Muscle layer of colon (tissue), 2 donors: ENCODE data around the gene C15orf39.

Experiments
- H3K27ac ChIP-seq: one replicate; pipeline ENCODE4 v1.7.0; 2013; ENCODE audit warnings: low read depth, mild to moderate bottlenecking, low read length, moderate library complexity
- H3K27me3 ChIP-seq, 2 donors: one replicate each; pipeline ENCODE4 v1.7.0; 2013; ENCODE audit warnings: low read length in 2 of 2, mild to moderate bottlenecking in 2 of 2; ENCODE audit not compliant: insufficient read depth in 2 of 2, control insufficient read depth in 1 of 2
- H3K36me3 ChIP-seq: one replicate; pipeline ENCODE4 v1.7.0; 2013; ENCODE audit warnings: mild to moderate bottlenecking, low read length; ENCODE audit not compliant: insufficient read depth
- H3K4me1 ChIP-seq: one replicate; pipeline ENCODE4 v1.7.0; 2013; ENCODE audit warnings: mild to moderate bottlenecking, low read length; ENCODE audit not compliant: insufficient read depth
- H3K4me3 ChIP-seq, 2 donors: one replicate each; pipeline ENCODE4 v1.7.0; 2013; ENCODE audit warnings: low read length in 2 of 2, low read depth in 1 of 2, mild to moderate bottlenecking in 1 of 2, moderate library complexity in 1 of 2
- H3K9ac ChIP-seq: one replicate; pipeline ENCODE4 v1.7.0; 2013; ENCODE audit warnings: low read length
- H3K9me3 ChIP-seq: one replicate; pipeline ENCODE4 v1.7.0; 2013; ENCODE audit warnings: mild to moderate bottlenecking, low read length
- donor health status: abdominal sarcoma.
- donor health status: Adenocarcinoma of cecum.

The C15orf39 gene

GRCh38 chr15:75191235-75191634, 10.4 kb upstream of the C15orf39 start:
- Histone ChIP-seq H3K36me3 (no peaks in the 10 kb centered on the region), H3K4me1 (peaks cover 10% of the 10 kb centered on the region)

DNA sequence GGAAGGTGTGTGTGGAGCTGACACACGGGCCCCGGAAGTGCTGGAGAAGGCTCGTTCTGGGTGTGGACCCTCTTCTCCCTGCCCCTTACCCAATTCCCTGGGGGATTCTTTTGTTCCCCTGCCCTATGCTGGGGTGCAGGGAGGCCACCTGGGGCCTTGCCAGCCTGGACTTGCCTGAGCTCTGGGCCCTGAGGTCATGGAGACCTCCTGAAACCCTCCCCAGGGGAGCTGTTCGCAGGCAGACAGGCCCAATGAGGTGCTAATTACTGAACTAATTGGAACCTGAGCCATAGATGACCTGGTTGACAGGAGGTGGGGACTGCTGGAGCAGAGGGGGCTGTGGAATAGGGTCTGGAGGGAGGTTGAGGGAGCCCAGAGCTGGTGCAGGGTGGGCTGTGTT, 9.4 kb upstream of the C15orf39 start:
- H3K4me3 ChIP-seq, result no peak overlapping the region
- no peaks in the 10 kb centered on the region for H3K9me3 ChIP-seq
- H3K27me3 ChIP-seq, result peaks cover 0 to 10% of the 10 kb centered on the region in 2 donors
- no peak overlapping the region for H3K27ac ChIP-seq
- H3K4me1 ChIP-seq, result peaks cover 10% of the 10 kb centered on the region
- no peaks in the 10 kb centered on the region for H3K36me3 ChIP-seq
- no peak overlapping the region for H3K9ac ChIP-seq

More at GRCh38 chr15:75191235-75191634, 10.4 kb upstream of the C15orf39 start:
- Histone ChIP-seq H3K9me3 (no peaks in the 10 kb centered on the region), H3K27me3 (peaks cover 0 to 10% of the 10 kb centered on the region in 2 donors), H3K4me3 (no peak overlapping the region), H3K27ac (no peak overlapping the region), H3K9ac (no peak overlapping the region)

DNA sequence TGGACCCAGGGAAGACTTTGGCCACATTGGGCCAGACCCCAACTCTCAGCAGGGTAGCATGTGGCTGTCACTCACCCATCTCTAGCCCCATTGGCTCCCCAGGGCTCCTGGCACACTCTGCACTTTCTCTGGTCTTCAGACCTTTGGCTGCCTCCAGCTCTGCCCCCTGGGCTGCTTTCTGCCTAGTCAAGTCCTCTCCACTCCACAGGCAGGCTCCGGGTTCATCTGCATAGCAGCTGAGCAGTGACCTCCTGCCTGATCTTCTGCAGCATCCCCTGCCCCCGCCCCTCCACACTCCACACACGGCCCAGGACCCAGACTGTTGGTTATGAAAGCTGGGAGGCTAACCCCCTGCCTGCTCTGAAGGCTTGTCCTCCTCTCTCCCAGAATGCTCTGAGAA, 8.4 kb upstream of the C15orf39 start:
- Histone ChIP-seq H3K27me3 (peaks cover 0 to 10% of the 10 kb centered on the region in 2 donors), H3K36me3 (no peaks in the 10 kb centered on the region), H3K4me1 (peaks cover 10% of the 10 kb centered on the region), H3K4me3 (no peak overlapping the region), H3K27ac (no peak overlapping the region), H3K9ac (no peak overlapping the region), H3K9me3 (no peaks in the 10 kb centered on the region)

- peaks cover 0 to 10% of the 10 kb centered on the region in 2 donors for H3K27me3 ChIP-seq
- H3K4me1 ChIP-seq, result peaks cover 10% of the 10 kb centered on the region
- no peaks in the 10 kb centered on the region for H3K9me3 ChIP-seq
- no peak overlapping the region for H3K4me3 ChIP-seq
- no peak overlapping the region for H3K27ac ChIP-seq
- H3K36me3 ChIP-seq, result no peaks in the 10 kb centered on the region
- no peak overlapping the region for H3K9ac ChIP-seq
These were observed 7.7 kb upstream of the C15orf39 start for GRCh38 chr15:75193976-75194375.

- Histone ChIP-seq H3K9ac (no peak overlapping the region), H3K9me3 (no peaks in the 10 kb centered on the region), H3K4me3 (no peak overlapping the region), H3K27ac (no peak overlapping the region), H3K4me1 (peaks cover 10% of the 10 kb centered on the region), H3K36me3 (no peaks in the 10 kb centered on the region), H3K27me3 (peaks cover 0 to 10% of the 10 kb centered on the region in 2 donors)
These were observed 7.3 kb upstream of the C15orf39 start for GRCh38 chr15:75194397-75194796.

GRCh38 chr15:75195122-75195765, 6.4 kb upstream of the C15orf39 start:
- no peaks in the 10 kb centered on the region for H3K9me3 ChIP-seq
- H3K9ac ChIP-seq, result no peak overlapping the region
- H3K4me1 ChIP-seq, result peaks cover 10% of the 10 kb centered on the region
- peaks cover 0 to 10% of the 10 kb centered on the region in 2 donors for H3K27me3 ChIP-seq
- H3K36me3 ChIP-seq, result no peaks in the 10 kb centered on the region
- H3K4me3 ChIP-seq, result no peak overlapping the region
- H3K27ac ChIP-seq, result no peak overlapping the region

GRCh38 chr15:75195766-75196241, 5.9 kb upstream of the C15orf39 start:
- H3K9ac ChIP-seq, result no peak overlapping the region
- H3K4me1 ChIP-seq, result peaks cover 13% of the 10 kb centered on the region
- H3K4me3 ChIP-seq, result no peak overlapping the region
- no peaks in the 10 kb centered on the region for H3K36me3 ChIP-seq
- no peak overlapping the region for H3K27ac ChIP-seq
- H3K9me3 ChIP-seq, result no peaks in the 10 kb centered on the region
- H3K27me3 ChIP-seq, result peaks cover 0 to 10% of the 10 kb centered on the region in 2 donors

- Histone ChIP-seq H3K9me3 (no peaks in the 10 kb centered on the region), H3K36me3 (no peaks in the 10 kb centered on the region), H3K4me3 (no peak overlapping the region), H3K27ac (no peak overlapping the region), H3K9ac (no peak overlapping the region), H3K4me1 (peaks cover 19% of the 10 kb centered on the region), H3K27me3 (peaks cover 0 to 10% of the 10 kb centered on the region in 2 donors)
These were observed 4.5 kb upstream of the C15orf39 start for GRCh38 chr15:75197062-75197630.

- Histone ChIP-seq H3K36me3 (no peaks in the 10 kb centered on the region), H3K4me1 (peaks cover 26% of the 10 kb centered on the region), H3K27ac (no peak overlapping the region), H3K9me3 (no peaks in the 10 kb centered on the region), H3K4me3 (no peak overlapping the region), H3K9ac (no peak overlapping the region), H3K27me3 (peaks cover 0 to 10% of the 10 kb centered on the region in 2 donors)
These were observed 2.9 kb upstream of the C15orf39 start for GRCh38 chr15:75198560-75199356.

DNA sequence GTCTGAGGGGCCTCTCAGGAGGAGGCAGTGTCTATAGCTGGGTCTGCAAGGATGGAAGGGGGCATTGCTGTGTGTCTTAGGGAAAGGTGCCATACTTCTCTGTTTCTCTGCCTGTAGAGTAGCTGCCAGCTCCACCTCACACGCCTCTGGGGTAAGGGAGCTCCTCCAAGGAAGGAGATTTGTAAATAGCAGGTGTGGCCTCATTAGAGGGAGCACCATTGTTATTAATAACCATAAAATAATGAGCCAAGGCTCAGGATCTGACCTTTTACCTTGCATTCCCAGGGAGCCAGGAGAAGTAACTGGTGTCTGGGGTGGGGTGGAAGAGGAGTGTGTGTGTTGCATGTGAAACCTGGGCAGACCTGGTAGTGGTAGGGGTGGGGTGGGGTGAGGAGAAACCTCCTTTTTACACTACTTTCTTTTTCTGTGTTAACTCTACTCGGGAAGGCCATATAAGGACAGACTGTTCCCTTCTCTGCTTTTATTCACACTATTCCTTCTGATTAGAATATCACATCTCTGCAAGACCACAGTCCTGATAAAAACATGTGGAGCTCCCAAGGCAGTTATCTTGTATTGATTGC, 2.2 kb upstream of the C15orf39 start:
- Histone ChIP-seq H3K9ac (no peak overlapping the region), H3K4me1 (peaks cover 33% of the 10 kb centered on the region)

DNA sequence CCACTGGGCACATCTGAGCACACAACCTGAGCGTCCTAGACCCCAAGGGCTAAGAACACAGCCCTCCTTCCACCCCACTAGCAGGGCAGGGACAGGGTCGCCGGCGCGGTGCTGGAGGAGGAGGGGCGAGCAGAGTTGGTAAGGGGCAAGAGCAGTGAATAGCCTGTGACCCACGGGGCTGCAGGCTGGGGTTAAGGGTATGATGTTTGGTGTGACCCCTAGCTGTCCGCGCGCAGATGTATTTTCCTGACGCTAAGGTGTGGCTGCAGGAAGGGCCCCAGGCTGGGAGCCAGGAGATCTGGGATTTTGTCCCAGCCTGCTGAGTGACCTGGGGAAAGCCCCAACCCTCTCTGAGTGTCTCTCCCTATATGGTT, 1.3 kb upstream of the C15orf39 start:
- H3K4me1 ChIP-seq, result peaks cover 36% of the 10 kb centered on the region
- no peaks in the 10 kb centered on the region for H3K36me3 ChIP-seq
- no peak overlapping the region for H3K9ac ChIP-seq
- no peaks in the 10 kb centered on the region for H3K9me3 ChIP-seq
- peak overlapping the region in 1 of 2 donors; percentile 61 for H3K4me3 ChIP-seq
- peaks cover 0 to 6% of the 10 kb centered on the region in 2 donors for H3K27me3 ChIP-seq
- H3K27ac ChIP-seq, result no peak overlapping the region

More for the DNA sequence above, 2.2 kb upstream of the C15orf39 start:
- peaks cover 0 to 10% of the 10 kb centered on the region in 2 donors for H3K27me3 ChIP-seq
- H3K27ac ChIP-seq, result no peak overlapping the region
- H3K4me3 ChIP-seq, result no peak overlapping the region
- H3K36me3 ChIP-seq, result no peaks in the 10 kb centered on the region
- H3K9me3 ChIP-seq, result no peaks in the 10 kb centered on the region
